HepG2 (cell line): ENCODE data around the gene PDCD2. TPM values are rescaled to one million over a fixed set of nuclear protein-coding genes. Genes with fewer than 3 reads are reported as not detected.

ENCODE experiments used
- CBX2 ChIP-seq, 2 experiments: fragments of 200-600 bp in 1 of 2; sonication (generic); formaldehyde crosslinking in 1 of 2; IDR thresholded peaks; 2 replicates each; pipeline versions ENCODE4 v1.7.0 to v1.8.1; 2018 to 2022; ENCODE audit warnings: low read depth in 2 of 2, low read length in 1 of 2, mild to moderate bottlenecking in 1 of 2, missing genetic modification reagents in 1 of 2
- FOXK1 ChIP-seq: sonication (generic); formaldehyde crosslinking; IDR thresholded peaks from 2 replicates; pipeline ENCODE4 v1.4.0; 2020; ENCODE audit warnings: low read depth, missing genetic modification reagents, borderline replicate concordance
- FOXK2 ChIP-seq: fragments of 450-650 bp; IDR thresholded peaks from 2 replicates; pipeline ENCODE4 v1.6.1; 2016
- GMEB1 ChIP-seq: sonication (generic); formaldehyde crosslinking; IDR thresholded peaks from 2 replicates; pipeline ENCODE4 v1.5.1; 2020; ENCODE audit warnings: missing genetic modification reagents, mild to moderate bottlenecking, borderline replicate concordance
- MTA3 ChIP-seq: sonication (generic); formaldehyde crosslinking; IDR thresholded peaks from 2 replicates; pipeline ENCODE4 v1.4.0; 2020; ENCODE audit warnings: missing genetic modification reagents
- PRMT3 ChIP-seq: sonication (generic); formaldehyde crosslinking; IDR thresholded peaks from 2 replicates; pipeline ENCODE4 v1.8.1; 2022; ENCODE audit warnings: low read depth, mild to moderate bottlenecking, moderate library complexity, missing genetic modification reagents, borderline replicate concordance
- SAP130 ChIP-seq: IDR thresholded peaks from 2 replicates; pipeline ENCODE4 v1.6.1; 2016; ENCODE audit warnings: low read depth
- SNAI1 ChIP-seq: sonication (generic); formaldehyde crosslinking; IDR thresholded peaks from 2 replicates; pipeline ENCODE4 v1.5.0; 2020; ENCODE audit warnings: mild to moderate bottlenecking, missing genetic modification reagents, borderline replicate concordance
- SNRNP70 ChIP-seq: fragments of 200-400 bp; formaldehyde crosslinking; IDR thresholded peaks from 2 replicates; pipeline ENCODE4 v1.6.1; 2017; ENCODE audit warnings: mild to moderate bottlenecking, low read depth, low read length, moderate library complexity
- SP140L ChIP-seq: sonication (generic); formaldehyde crosslinking; IDR thresholded peaks from 2 replicates; pipeline ENCODE4 v1.4.0; 2020; ENCODE audit warnings: missing genetic modification reagents, borderline replicate concordance
- TARDBP ChIP-seq: sonication (generic); formaldehyde crosslinking; IDR thresholded peaks from 2 replicates; pipeline ENCODE4 v1.8.0; 2022; ENCODE audit warnings: mild to moderate bottlenecking, missing genetic modification reagents
- TEAD2 ChIP-seq: sonication (generic); formaldehyde crosslinking; IDR thresholded peaks from 2 replicates; pipeline ENCODE4 v1.9.0; 2021; ENCODE audit warnings: missing genetic modification reagents
- ZNF230 ChIP-seq: sonication (generic); formaldehyde crosslinking; IDR thresholded peaks from 2 replicates; pipeline ENCODE4 v1.4.0; 2020; ENCODE audit warnings: mild to moderate bottlenecking, missing genetic modification reagents
- ZNF644 ChIP-seq: IDR thresholded peaks from 2 replicates; pipeline ENCODE4 v1.6.1; 2016; ENCODE audit warnings: low read depth
- ZNF703 ChIP-seq: sonication (generic); formaldehyde crosslinking; IDR thresholded peaks from 2 replicates; pipeline ENCODE4 v1.5.1; 2020; ENCODE audit warnings: missing genetic modification reagents, mild to moderate bottlenecking, moderate library complexity, borderline replicate concordance
- ZNF782 ChIP-seq: sonication (generic); formaldehyde crosslinking; IDR thresholded peaks from 2 replicates; pipeline ENCODE4 v1.4.0; 2020; ENCODE audit warnings: missing genetic modification reagents, mild to moderate bottlenecking, borderline replicate concordance
- ZNF839 ChIP-seq: sonication (generic); formaldehyde crosslinking; IDR thresholded peaks from 2 replicates; pipeline ENCODE4 v1.4.0; 2020; ENCODE audit warnings: missing genetic modification reagents, mild to moderate bottlenecking, borderline replicate concordance
- ZNF878 ChIP-seq: sonication (generic); formaldehyde crosslinking; IDR thresholded peaks from 2 replicates; pipeline ENCODE4 v1.8.1; 2023; ENCODE audit warnings: mild to moderate bottlenecking, missing genetic modification reagents, moderate library complexity
- ZNF891 ChIP-seq: sonication (generic); formaldehyde crosslinking; IDR thresholded peaks from 2 replicates; pipeline ENCODE4 v1.5.0; 2020; ENCODE audit warnings: mild to moderate bottlenecking, missing genetic modification reagents
- polyA plus RNA-seq, 8 experiments: library from polyadenylated mRNA; depleted of rRNA in 3 of 8; stranded (reverse) in 7 of 8; unstranded in 1 of 8; fragments of >200 nt; fragmentation: Illumina TruSeq in 4 of 8; extraction: Trizol in 4 of 8; gene quantifications; 2 replicates each; pipeline versions ENCODE4 v1.2.1 to v1.2.3, GENCODE V29; 2011 to 2016; ENCODE audit warnings: low read depth in 4 of 8, missing spikeins in 1 of 8, mixed read lengths in 1 of 8; ENCODE audit not compliant: insufficient read depth in 1 of 8
- total RNA-seq, 5 experiments: library from RNA; depleted of rRNA; stranded (reverse); fragments of >200 nt; fragmentation: Illumina TruSeq; extraction: Trizol; gene quantifications; 2 replicates each; pipeline ENCODE4 v1.2.3, GENCODE V29; 2016; ENCODE audit warnings: low read depth in 1 of 5
- TF ChIP-seq, protein P1 (sequence below): sonication (generic); formaldehyde crosslinking; IDR thresholded peaks from 2 replicates; pipeline ENCODE4 v1.9.0; 2021; ENCODE audit warnings: missing genetic modification reagents, borderline replicate concordance

The PDCD2 gene
- total and polyA plus RNA-seq, 2 of the 13 experiments (the other 11 are each of a cell fraction or from before 2014, with no cell fraction given): 83.6 to 133 TPM

GRCh38 chr6:170554013-170554795 lies 30.2 kb downstream of the PDCD2 start, which contains the start of gene TBP (continued):
- TF ChIP-seq, protein P1, sequence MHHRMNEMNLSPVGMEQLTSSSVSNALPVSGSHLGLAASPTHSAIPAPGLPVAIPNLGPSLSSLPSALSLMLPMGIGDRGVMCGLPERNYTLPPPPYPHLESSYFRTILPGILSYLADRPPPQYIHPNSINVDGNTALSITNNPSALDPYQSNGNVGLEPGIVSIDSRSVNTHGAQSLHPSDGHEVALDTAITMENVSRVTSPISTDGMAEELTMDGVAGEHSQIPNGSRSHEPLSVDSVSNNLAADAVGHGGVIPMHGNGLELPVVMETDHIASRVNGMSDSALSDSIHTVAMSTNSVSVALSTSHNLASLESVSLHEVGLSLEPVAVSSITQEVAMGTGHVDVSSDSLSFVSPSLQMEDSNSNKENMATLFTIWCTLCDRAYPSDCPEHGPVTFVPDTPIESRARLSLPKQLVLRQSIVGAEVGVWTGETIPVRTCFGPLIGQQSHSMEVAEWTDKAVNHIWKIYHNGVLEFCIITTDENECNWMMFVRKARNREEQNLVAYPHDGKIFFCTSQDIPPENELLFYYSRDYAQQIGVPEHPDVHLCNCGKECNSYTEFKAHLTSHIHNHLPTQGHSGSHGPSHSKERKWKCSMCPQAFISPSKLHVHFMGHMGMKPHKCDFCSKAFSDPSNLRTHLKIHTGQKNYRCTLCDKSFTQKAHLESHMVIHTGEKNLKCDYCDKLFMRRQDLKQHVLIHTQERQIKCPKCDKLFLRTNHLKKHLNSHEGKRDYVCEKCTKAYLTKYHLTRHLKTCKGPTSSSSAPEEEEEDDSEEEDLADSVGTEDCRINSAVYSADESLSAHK (CRISPR knock-in tag): no peak
- TF ChIP-seq ZNF891 (peak; percentile 96; the same call in 1 of the 2 replicates), SAP130 (CRISPR knock-in tag) (peak; percentile 99), GMEB1 (CRISPR knock-in tag) (peak; percentile 92), ZNF782 (CRISPR knock-in tag) (peak; percentile 29; the same call in 1 of the 2 replicates), SNAI1 (no peak), TEAD2 (CRISPR knock-in tag) (no peak), TARDBP (CRISPR knock-in tag) (peak; percentile 71), ZNF703 (CRISPR knock-in tag) (no peak), PRMT3 (CRISPR knock-in tag) (no peak), ZNF878 (CRISPR knock-in tag) (no peak), FOXK2 (peak; percentile 93), SNRNP70 (no peak), ZNF644 (CRISPR knock-in tag) (0 out of 2 replicates have a peak, but pooled peaks have one; percentile 43), MTA3 (CRISPR knock-in tag) (no peak), FOXK1 (CRISPR knock-in tag) (peak; percentile 99), ZNF839 (CRISPR knock-in tag) (no peak; the same call in 1 of the 2 replicates), CBX2 (IDR thresholded peaks at IDR 0.05; ENCODE audit: low read depth, low read length) (no peak), CBX2 (CRISPR knock-in tag; IDR thresholded peaks at IDR 0.05; ENCODE audit: low read depth) (0 out of 2 replicates have a peak, but pooled peaks have one; percentile 72), SP140L (no peak), ZNF230 (CRISPR knock-in tag) (peak; percentile 93)
